IMR-90 (cell line): ENCODE data around the gene ACSL4. TPM values are rescaled to one million over a fixed set of nuclear protein-coding genes. Genes with fewer than 3 reads are reported as not detected.

ENCODE experiments used
- ATAC-seq: fragments of 200-7000 bp; cut with Tn5 transposase; 2 replicates; pipeline ENCODE4 v1.9.1; 2020; ENCODE audit warnings: low read depth, mild to moderate bottlenecking, moderate library complexity
- BruUV-seq: library from RNA; stranded (reverse); fragments of 400-500 nt; replicated peaks from 2 replicates; lab custom pipeline; 2021; lab: Mats Ljungman, UMichigan
- CTCF ChIA-PET: fragments of 300-600 bp; formaldehyde crosslinking; extraction: SDS; loops from one replicate; lab custom pipeline; 2021; ENCODE audit warnings: antibody characterized with exemption; lab: Yijun Ruan, JAX
- POLR2A ChIA-PET: fragments of 300-600 bp; sonication (Branson Sonifier 250); formaldehyde crosslinking; loops from one replicate; lab custom pipeline; 2022; ENCODE audit warnings: antibody characterized with exemption; ENCODE audit not compliant: unreplicated experiment; lab: Charles Lee
- DNase-seq: peaks from one replicate; pipeline ENCODE4 v3.0.0; 2013
- H2AFZ ChIP-seq: replicated peaks from 2 replicates; pipeline ENCODE3; 2013; ENCODE audit warnings: low read length, mild to moderate bottlenecking; ENCODE audit not compliant: poor library complexity
- H2AK5ac ChIP-seq: 2 replicates; pipeline ENCODE4 v1.6.1; 2013; ENCODE audit warnings: low read depth, low read length, inconsistent platforms
- H2AK9ac ChIP-seq: replicated peaks from 2 replicates; pipeline ENCODE3; 2013; ENCODE audit warnings: mild to moderate bottlenecking, low read depth, low read length, moderate library complexity; ENCODE audit not compliant: poor library complexity
- H2BK120ac ChIP-seq: 2 replicates; pipeline ENCODE4 v1.6.1; 2013; ENCODE audit warnings: low read depth, low read length, inconsistent platforms
- H2BK15ac ChIP-seq: 3 replicates; pipeline ENCODE4 v1.6.1; 2013; ENCODE audit warnings: low read depth, low read length, inconsistent platforms
- H2BK20ac ChIP-seq: 2 replicates; pipeline ENCODE4 v1.6.1; 2013; ENCODE audit warnings: low read depth, mild to moderate bottlenecking, inconsistent platforms, low read length, moderate library complexity
- H2BK5ac ChIP-seq: 2 replicates; pipeline ENCODE4 v1.6.1; 2013; ENCODE audit warnings: mild to moderate bottlenecking, low read depth, low read length, inconsistent platforms; ENCODE audit not compliant: poor library complexity, severe bottlenecking
- H3K14ac ChIP-seq: replicated peaks from 2 replicates; pipeline ENCODE4 v1.6.1; 2013; ENCODE audit warnings: low read depth, low read length, inconsistent platforms
- H3K18ac ChIP-seq: 2 replicates; pipeline ENCODE4 v1.6.1; 2013; ENCODE audit warnings: low read depth, low read length, control low read depth
- H3K23ac ChIP-seq: 2 replicates; pipeline ENCODE4 v1.6.1; 2013; ENCODE audit warnings: low read depth, low read length, inconsistent platforms
- H3K27ac ChIP-seq: 2 replicates; pipeline ENCODE4 v1.5.1; 2013; ENCODE audit warnings: mild to moderate bottlenecking, control low read depth, low read length; ENCODE audit not compliant: insufficient read depth
- H3K27me3 ChIP-seq: 2 replicates; pipeline ENCODE4 v1.6.1; 2013; ENCODE audit warnings: low read length; ENCODE audit not compliant: control insufficient read depth, insufficient read depth
- H3K36me3 ChIP-seq: 2 replicates; pipeline ENCODE4 v1.6.1; 2013; ENCODE audit warnings: low read length, mixed read lengths; ENCODE audit not compliant: control insufficient read depth, insufficient read depth
- H3K4ac ChIP-seq: 2 replicates; pipeline ENCODE4 v1.6.1; 2013; ENCODE audit warnings: low read depth, low read length, inconsistent platforms
- H3K4me1 ChIP-seq: 2 replicates; pipeline ENCODE4 v1.6.1; 2013; ENCODE audit warnings: low read length, mixed read lengths; ENCODE audit not compliant: control insufficient read depth, insufficient read depth
- H3K4me2 ChIP-seq: 2 replicates; pipeline ENCODE4 v1.6.1; 2013; ENCODE audit warnings: low read depth, mild to moderate bottlenecking, control low read depth, low read length, moderate library complexity
- H3K4me3 ChIP-seq: 2 replicates; pipeline ENCODE4 v1.5.1; 2013; ENCODE audit warnings: low read depth, mild to moderate bottlenecking, control low read depth, low read length, moderate library complexity; ENCODE audit not compliant: insufficient read depth
- H3K56ac ChIP-seq: 2 replicates; pipeline ENCODE4 v1.6.1; 2013; ENCODE audit warnings: low read length, inconsistent platforms; ENCODE audit not compliant: insufficient read depth; ENCODE audit errors: extremely low read depth
- H3K79me1 ChIP-seq, 2 experiments: 2 replicates each; pipeline ENCODE4 v1.6.1; 2013; ENCODE audit warnings: low read length in 2 of 2, inconsistent platforms in 1 of 2, low read depth in 1 of 2
- H3K9ac ChIP-seq: 2 replicates; pipeline ENCODE4 v1.6.1; 2013; ENCODE audit warnings: low read depth, low read length, control low read depth
- H3K9me1 ChIP-seq: 2 replicates; pipeline ENCODE4 v1.6.1; 2013; ENCODE audit warnings: low read length, inconsistent platforms; ENCODE audit not compliant: insufficient read depth
- H3K9me3 ChIP-seq: 2 replicates; pipeline ENCODE4 v1.6.1; 2013; ENCODE audit warnings: low read length; ENCODE audit not compliant: control insufficient read depth, insufficient read depth
- H4K20me1 ChIP-seq: 2 replicates; pipeline ENCODE4 v1.6.1; 2013; ENCODE audit warnings: low read length, inconsistent platforms; ENCODE audit not compliant: insufficient read depth
- H4K5ac ChIP-seq: 2 replicates; pipeline ENCODE4 v1.6.1; 2013; ENCODE audit warnings: mild to moderate bottlenecking, low read depth, low read length, control low read depth
- H4K8ac ChIP-seq, 2 experiments: 2 replicates each; pipeline ENCODE4 v1.6.1; 2013; ENCODE audit warnings: low read depth in 2 of 2, low read length in 2 of 2, control low read depth in 1 of 2, inconsistent platforms in 1 of 2
- H4K91ac ChIP-seq: 2 replicates; pipeline ENCODE4 v1.6.1; 2013; ENCODE audit warnings: low read depth, low read length, inconsistent platforms; ENCODE audit not compliant: insufficient read depth
- BHLHE40 ChIP-seq: fragments of 150-350 bp; IDR thresholded peaks from 2 replicates; pipeline ENCODE4 v1.6.1; 2016; ENCODE audit warnings: mild to moderate bottlenecking, low read depth, low read length
- CEBPB ChIP-seq: IDR thresholded peaks from 2 replicates; pipeline ENCODE4 v1.6.1; 2012; ENCODE audit warnings: low read depth, low read length, improper control_type of control experiment
- MAFK ChIP-seq: IDR thresholded peaks from 2 replicates; pipeline ENCODE4 v1.6.1; 2012; ENCODE audit warnings: low read depth, low read length, improper control_type of control experiment
- MXI1 ChIP-seq: IDR thresholded peaks from 2 replicates; pipeline ENCODE4 v1.6.1; 2012; ENCODE audit warnings: low read depth, mild to moderate bottlenecking, low read length, moderate library complexity, borderline replicate concordance
- RAD21 ChIP-seq: IDR thresholded peaks from 2 replicates; pipeline ENCODE4 v1.6.1; 2012; ENCODE audit warnings: low read length, improper control_type of control experiment
- RFX5 ChIP-seq: IDR thresholded peaks from 2 replicates; pipeline ENCODE4 v1.8.0; 2012; ENCODE audit warnings: low read depth, mild to moderate bottlenecking, low read length, moderate library complexity
- WGBS, 2 experiments: methylation state at CpG; one replicate each; pipeline versions ENCODE4 v1.1.5 to v1.1.7; 2013; ENCODE audit warnings: missing lambda C conversion rate in 2 of 2; ENCODE audit not compliant: insufficient read length in 1 of 2; ENCODE audit errors: extremely low coverage in 2 of 2; 5-methylcytosine and 5-hydroxymethylcytosine counted together
- dilution Hi-C: fragments of 300-500 bp; cut with HindIII; formaldehyde crosslinking; loops from one replicate; pipeline ENCODE4 v1.14.3; 2018; ENCODE audit warnings: low sequenced_read_pairs; ENCODE audit not compliant: unreplicated experiment
- in situ Hi-C: fragments of 300-500 bp; cut with MboI; formaldehyde crosslinking; loops from 3 replicates; pipeline ENCODE4 v1.14.3; 2019; ENCODE audit warnings: low sequenced_read_pairs, inconsistent platforms, mixed read lengths
- intact Hi-C: fragments of 100-400 bp; cut with micrococcal nuclease; formaldehyde crosslinking; loops from 2 replicates; pipeline ENCODE4 v1.10.0; 2022
- polyA plus RNA-seq, 3 experiments: library from polyadenylated mRNA; depleted of rRNA; stranded (reverse); fragments of >200 nt; gene quantifications; 2 replicates each; pipeline ENCODE4 v1.2.3, GENCODE V29; 2012; ENCODE audit warnings: low replicate concordance in 1 of 3
- total RNA-seq: library from RNA; depleted of rRNA; stranded (reverse); fragments of >200 nt; gene quantifications from 2 replicates; pipeline ENCODE4 v1.2.3, GENCODE V29; 2012
- TF ChIP-seq, protein P1 (sequence below): fragments of 150-350 bp; IDR thresholded peaks from 2 replicates; pipeline ENCODE4 v1.6.1; 2016; ENCODE audit warnings: low read depth, mild to moderate bottlenecking, low read length, moderate library complexity, borderline replicate concordance
- TF ChIP-seq, protein P2 (sequence below): conservative IDR thresholded peaks from 2 replicates; pipeline ENCODE4 v1.5.1; 2012; ENCODE audit warnings: mild to moderate bottlenecking, low read depth, low read length, improper control_type of control experiment

ACSL4 gene
- total and polyA plus RNA-seq, 2 of the 4 experiments (the other 2 are of a cell fraction): 29.6 to 59.7 TPM

DNA sequence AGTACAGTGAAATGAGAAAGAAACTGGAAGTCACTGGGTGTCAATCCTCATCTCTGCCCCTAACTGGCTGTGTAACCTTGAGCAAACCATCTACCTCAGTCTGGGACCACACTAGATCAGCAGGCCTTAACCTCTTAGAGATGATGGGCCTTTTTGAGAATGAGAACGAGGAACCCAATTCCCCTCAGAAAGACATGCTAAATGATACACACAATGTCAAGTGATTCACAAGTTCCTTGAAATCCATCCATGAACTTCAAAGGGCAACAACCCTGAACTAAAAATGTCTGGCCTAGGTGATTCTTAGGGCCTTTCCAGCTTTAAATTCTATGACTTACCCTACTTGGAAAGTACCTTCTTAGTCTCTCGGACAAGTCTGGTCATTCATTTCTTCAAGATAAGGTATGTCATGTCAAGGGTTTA, 47.4 kb downstream of the ACSL4 start:
- Histone ChIP-seq H3K4me1 (peaks cover 2% of the 10 kb centered on the region; the same call in 1 of the 2 replicates), H3K27ac (no peak overlapping the region), H3K14ac (no peak overlapping the region), H2AK9ac (no peak overlapping the region), H3K9me1 (no peaks in the 10 kb centered on the region), H2BK5ac (no peak overlapping the region), H3K23ac (no peak overlapping the region), H2BK120ac (no peak overlapping the region), H3K36me3 (peaks cover 4% of the 10 kb centered on the region), H3K79me1 (peaks cover 0 to 23% of the 10 kb centered on the region in 2 experiments), H3K9me3 (no peaks in the 10 kb centered on the region), H3K4me2 (no peak overlapping the region), H2AK5ac (no peak overlapping the region), H3K9ac (no peak overlapping the region), H2BK20ac (no peak overlapping the region), H2AFZ (no peak overlapping the region), H3K4me3 (no peak overlapping the region), H4K20me1 (peaks cover 39% of the 10 kb centered on the region), H3K18ac (no peak overlapping the region), H3K56ac (no peak overlapping the region), H3K27me3 (peaks cover 2% of the 10 kb centered on the region; the same call in 1 of the 2 replicates), H3K4ac (no peak overlapping the region), H4K91ac (no peak overlapping the region), H2BK15ac (no peak overlapping the region), H4K5ac (no peak overlapping the region), H4K8ac (no peak overlapping the region)
- TF ChIP-seq MXI1: no peak
- TF ChIP-seq MAFK: no peak
- TF ChIP-seq, protein P1, sequence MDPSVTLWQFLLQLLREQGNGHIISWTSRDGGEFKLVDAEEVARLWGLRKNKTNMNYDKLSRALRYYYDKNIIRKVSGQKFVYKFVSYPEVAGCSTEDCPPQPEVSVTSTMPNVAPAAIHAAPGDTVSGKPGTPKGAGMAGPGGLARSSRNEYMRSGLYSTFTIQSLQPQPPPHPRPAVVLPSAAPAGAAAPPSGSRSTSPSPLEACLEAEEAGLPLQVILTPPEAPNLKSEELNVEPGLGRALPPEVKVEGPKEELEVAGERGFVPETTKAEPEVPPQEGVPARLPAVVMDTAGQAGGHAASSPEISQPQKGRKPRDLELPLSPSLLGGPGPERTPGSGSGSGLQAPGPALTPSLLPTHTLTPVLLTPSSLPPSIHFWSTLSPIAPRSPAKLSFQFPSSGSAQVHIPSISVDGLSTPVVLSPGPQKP: no peak
- no peak for TF ChIP-seq RFX5
- no peak for TF ChIP-seq BHLHE40
- TF ChIP-seq, protein P2, sequence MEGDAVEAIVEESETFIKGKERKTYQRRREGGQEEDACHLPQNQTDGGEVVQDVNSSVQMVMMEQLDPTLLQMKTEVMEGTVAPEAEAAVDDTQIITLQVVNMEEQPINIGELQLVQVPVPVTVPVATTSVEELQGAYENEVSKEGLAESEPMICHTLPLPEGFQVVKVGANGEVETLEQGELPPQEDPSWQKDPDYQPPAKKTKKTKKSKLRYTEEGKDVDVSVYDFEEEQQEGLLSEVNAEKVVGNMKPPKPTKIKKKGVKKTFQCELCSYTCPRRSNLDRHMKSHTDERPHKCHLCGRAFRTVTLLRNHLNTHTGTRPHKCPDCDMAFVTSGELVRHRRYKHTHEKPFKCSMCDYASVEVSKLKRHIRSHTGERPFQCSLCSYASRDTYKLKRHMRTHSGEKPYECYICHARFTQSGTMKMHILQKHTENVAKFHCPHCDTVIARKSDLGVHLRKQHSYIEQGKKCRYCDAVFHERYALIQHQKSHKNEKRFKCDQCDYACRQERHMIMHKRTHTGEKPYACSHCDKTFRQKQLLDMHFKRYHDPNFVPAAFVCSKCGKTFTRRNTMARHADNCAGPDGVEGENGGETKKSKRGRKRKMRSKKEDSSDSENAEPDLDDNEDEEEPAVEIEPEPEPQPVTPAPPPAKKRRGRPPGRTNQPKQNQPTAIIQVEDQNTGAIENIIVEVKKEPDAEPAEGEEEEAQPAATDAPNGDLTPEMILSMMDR: no peak
- TF ChIP-seq CEBPB: no peak
- no peak for TF ChIP-seq RAD21
- in situ Hi-C loops (no loop called here), dilution Hi-C loops (no loop called here), intact Hi-C loops (no loop called here)
- WGBS, 2 experiments: no CpG with 5 or more reads among the region's 2 CpGs
- POLR2A ChIA-PET: no interaction called here
- CTCF ChIA-PET: no interaction called here
- ATAC-seq: no peak
- BruUV-seq: no TSS peak
- no peak for DNase-seq
